HepG2 (cell line): ENCODE results near the gene WDFY1.

ENCODE experiments used
- ESRRA ChIP-seq: sonication (generic); formaldehyde crosslinking; IDR thresholded peaks from 2 replicates; pipeline ENCODE4 v1.5.1; 2020; ENCODE audit warnings: mild to moderate bottlenecking, low read depth, missing genetic modification reagents
- STAG1 ChIP-seq: sonication (generic); formaldehyde crosslinking; IDR thresholded peaks from 2 replicates; pipeline ENCODE4 v1.4.0; 2020; ENCODE audit warnings: missing genetic modification reagents

GRCh38 chr2:223894009-223894408 is 51.1 kb downstream of the WDFY1 start:
- TF ChIP-seq STAG1 (CRISPR knock-in tag) (no peak), ESRRA (CRISPR knock-in tag) (no peak)
